H1 (cell line): ENCODE data around the gene STRN. TPM values are rescaled to one million over a fixed set of nuclear protein-coding genes. Genes with fewer than 3 reads are reported as not detected.

Experiments
- GABPA ChIP-seq: IDR thresholded peaks from 2 replicates; pipeline ENCODE4 v1.6.1; 2011; ENCODE audit warnings: mild to moderate bottlenecking, low read length, moderate library complexity, borderline replicate concordance; ENCODE audit not compliant: insufficient read depth
- GTF2F1 ChIP-seq: IDR thresholded peaks from 2 replicates; pipeline ENCODE4 v1.6.1; 2012; ENCODE audit warnings: low read depth, low read length, improper control_type of control experiment, borderline replicate concordance
- ZNF274 ChIP-seq: IDR thresholded peaks from 2 replicates; pipeline ENCODE4 v1.7.0; 2012; ENCODE audit warnings: low read length, borderline replicate concordance; ENCODE audit errors: extremely low read depth
- polyA plus RNA-seq, 7 experiments: library from polyadenylated mRNA; depleted of rRNA in 3 of 7; stranded (reverse) in 5 of 7; unstranded in 2 of 7; fragments of >200 nt in 5 of 7; fragments of 200-250 nt in 2 of 7; gene quantifications; 1 replicate in 5 of 7; 2 replicates in 1 of 7; 4 replicates in 1 of 7; pipeline versions ENCODE4 v1.2.1 to v1.2.3, GENCODE V29; 2011 to 2013; ENCODE audit warnings: missing spikeins in 2 of 7, mixed read lengths in 2 of 7
- total RNA-seq: library from RNA; stranded (reverse); fragmentation: NEBNext Ultra II Directional; extraction: Animal tissue kit (Norgen Biotek cat#: 25700); gene quantifications from 2 replicates; pipeline ENCODE4 v1.2.1, GENCODE V29; 2021
- TF ChIP-seq, protein P1 (sequence below): fragments of 300-600 bp; sonication (generic); IDR thresholded peaks from 2 replicates; pipeline ENCODE4 v1.7.1; 2012; ENCODE audit warnings: low read length, moderate library complexity, mild to moderate bottlenecking, inconsistent platforms; ENCODE audit not compliant: insufficient replicate concordance
- TF ChIP-seq, protein P2 (sequence below), 3 experiments: IDR thresholded peaks; 1 replicate in 2 of 3; 2 replicates in 1 of 3; pipeline versions ENCODE4 v1.5.1 to v1.6.1; 2011; ENCODE audit warnings: low read length in 3 of 3, mild to moderate bottlenecking in 3 of 3, inconsistent platforms in 2 of 3, low read depth in 1 of 3, moderate library complexity in 1 of 3; ENCODE audit not compliant: insufficient read depth in 1 of 3; ENCODE audit errors: control extremely low read depth in 1 of 3
- TF ChIP-seq, protein P3 (sequence below): IDR thresholded peaks from 2 replicates; pipeline ENCODE4 v1.6.1; 2012; ENCODE audit warnings: low read length, inconsistent platforms

Gene STRN
- total and polyA plus RNA-seq, 2 of the 8 experiments (the other 6 are each of a cell fraction or from before 2014, with no cell fraction given): 8.3 to 47.0 TPM

DNA sequence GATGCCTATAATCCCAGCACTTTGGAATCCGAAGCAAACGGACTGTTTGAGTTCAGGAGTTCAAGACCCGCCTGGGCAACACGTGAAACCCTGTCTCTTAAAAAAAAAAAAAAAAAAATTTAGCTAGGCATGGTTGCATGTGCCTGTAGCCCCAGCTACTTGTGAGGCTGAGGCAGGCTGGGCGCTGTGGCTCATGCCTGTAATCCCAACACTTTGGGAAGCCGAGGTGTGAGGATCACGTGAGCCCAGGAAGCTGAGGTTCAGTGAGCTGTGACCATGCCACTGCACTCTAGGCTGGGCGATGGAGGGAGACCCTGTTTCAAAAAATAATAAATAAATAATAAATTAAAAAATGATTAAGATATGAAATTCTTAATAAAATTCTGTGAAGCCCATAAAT, 9.0 kb upstream of the STRN start (continued):
- TF ChIP-seq, protein P1, sequence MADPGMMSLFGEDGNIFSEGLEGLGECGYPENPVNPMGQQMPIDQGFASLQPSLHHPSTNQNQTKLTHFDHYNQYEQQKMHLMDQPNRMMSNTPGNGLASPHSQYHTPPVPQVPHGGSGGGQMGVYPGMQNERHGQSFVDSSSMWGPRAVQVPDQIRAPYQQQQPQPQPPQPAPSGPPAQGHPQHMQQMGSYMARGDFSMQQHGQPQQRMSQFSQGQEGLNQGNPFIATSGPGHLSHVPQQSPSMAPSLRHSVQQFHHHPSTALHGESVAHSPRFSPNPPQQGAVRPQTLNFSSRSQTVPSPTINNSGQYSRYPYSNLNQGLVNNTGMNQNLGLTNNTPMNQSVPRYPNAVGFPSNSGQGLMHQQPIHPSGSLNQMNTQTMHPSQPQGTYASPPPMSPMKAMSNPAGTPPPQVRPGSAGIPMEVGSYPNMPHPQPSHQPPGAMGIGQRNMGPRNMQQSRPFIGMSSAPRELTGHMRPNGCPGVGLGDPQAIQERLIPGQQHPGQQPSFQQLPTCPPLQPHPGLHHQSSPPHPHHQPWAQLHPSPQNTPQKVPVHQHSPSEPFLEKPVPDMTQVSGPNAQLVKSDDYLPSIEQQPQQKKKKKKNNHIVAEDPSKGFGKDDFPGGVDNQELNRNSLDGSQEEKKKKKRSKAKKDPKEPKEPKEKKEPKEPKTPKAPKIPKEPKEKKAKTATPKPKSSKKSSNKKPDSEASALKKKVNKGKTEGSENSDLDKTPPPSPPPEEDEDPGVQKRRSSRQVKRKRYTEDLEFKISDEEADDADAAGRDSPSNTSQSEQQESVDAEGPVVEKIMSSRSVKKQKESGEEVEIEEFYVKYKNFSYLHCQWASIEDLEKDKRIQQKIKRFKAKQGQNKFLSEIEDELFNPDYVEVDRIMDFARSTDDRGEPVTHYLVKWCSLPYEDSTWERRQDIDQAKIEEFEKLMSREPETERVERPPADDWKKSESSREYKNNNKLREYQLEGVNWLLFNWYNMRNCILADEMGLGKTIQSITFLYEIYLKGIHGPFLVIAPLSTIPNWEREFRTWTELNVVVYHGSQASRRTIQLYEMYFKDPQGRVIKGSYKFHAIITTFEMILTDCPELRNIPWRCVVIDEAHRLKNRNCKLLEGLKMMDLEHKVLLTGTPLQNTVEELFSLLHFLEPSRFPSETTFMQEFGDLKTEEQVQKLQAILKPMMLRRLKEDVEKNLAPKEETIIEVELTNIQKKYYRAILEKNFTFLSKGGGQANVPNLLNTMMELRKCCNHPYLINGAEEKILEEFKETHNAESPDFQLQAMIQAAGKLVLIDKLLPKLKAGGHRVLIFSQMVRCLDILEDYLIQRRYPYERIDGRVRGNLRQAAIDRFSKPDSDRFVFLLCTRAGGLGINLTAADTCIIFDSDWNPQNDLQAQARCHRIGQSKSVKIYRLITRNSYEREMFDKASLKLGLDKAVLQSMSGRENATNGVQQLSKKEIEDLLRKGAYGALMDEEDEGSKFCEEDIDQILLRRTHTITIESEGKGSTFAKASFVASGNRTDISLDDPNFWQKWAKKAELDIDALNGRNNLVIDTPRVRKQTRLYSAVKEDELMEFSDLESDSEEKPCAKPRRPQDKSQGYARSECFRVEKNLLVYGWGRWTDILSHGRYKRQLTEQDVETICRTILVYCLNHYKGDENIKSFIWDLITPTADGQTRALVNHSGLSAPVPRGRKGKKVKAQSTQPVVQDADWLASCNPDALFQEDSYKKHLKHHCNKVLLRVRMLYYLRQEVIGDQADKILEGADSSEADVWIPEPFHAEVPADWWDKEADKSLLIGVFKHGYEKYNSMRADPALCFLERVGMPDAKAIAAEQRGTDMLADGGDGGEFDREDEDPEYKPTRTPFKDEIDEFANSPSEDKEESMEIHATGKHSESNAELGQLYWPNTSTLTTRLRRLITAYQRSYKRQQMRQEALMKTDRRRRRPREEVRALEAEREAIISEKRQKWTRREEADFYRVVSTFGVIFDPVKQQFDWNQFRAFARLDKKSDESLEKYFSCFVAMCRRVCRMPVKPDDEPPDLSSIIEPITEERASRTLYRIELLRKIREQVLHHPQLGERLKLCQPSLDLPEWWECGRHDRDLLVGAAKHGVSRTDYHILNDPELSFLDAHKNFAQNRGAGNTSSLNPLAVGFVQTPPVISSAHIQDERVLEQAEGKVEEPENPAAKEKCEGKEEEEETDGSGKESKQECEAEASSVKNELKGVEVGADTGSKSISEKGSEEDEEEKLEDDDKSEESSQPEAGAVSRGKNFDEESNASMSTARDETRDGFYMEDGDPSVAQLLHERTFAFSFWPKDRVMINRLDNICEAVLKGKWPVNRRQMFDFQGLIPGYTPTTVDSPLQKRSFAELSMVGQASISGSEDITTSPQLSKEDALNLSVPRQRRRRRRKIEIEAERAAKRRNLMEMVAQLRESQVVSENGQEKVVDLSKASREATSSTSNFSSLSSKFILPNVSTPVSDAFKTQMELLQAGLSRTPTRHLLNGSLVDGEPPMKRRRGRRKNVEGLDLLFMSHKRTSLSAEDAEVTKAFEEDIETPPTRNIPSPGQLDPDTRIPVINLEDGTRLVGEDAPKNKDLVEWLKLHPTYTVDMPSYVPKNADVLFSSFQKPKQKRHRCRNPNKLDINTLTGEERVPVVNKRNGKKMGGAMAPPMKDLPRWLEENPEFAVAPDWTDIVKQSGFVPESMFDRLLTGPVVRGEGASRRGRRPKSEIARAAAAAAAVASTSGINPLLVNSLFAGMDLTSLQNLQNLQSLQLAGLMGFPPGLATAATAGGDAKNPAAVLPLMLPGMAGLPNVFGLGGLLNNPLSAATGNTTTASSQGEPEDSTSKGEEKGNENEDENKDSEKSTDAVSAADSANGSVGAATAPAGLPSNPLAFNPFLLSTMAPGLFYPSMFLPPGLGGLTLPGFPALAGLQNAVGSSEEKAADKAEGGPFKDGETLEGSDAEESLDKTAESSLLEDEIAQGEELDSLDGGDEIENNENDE: no peak
- TF ChIP-seq GABPA: no peak
- no peak for TF ChIP-seq GTF2F1
- TF ChIP-seq, protein P2, sequence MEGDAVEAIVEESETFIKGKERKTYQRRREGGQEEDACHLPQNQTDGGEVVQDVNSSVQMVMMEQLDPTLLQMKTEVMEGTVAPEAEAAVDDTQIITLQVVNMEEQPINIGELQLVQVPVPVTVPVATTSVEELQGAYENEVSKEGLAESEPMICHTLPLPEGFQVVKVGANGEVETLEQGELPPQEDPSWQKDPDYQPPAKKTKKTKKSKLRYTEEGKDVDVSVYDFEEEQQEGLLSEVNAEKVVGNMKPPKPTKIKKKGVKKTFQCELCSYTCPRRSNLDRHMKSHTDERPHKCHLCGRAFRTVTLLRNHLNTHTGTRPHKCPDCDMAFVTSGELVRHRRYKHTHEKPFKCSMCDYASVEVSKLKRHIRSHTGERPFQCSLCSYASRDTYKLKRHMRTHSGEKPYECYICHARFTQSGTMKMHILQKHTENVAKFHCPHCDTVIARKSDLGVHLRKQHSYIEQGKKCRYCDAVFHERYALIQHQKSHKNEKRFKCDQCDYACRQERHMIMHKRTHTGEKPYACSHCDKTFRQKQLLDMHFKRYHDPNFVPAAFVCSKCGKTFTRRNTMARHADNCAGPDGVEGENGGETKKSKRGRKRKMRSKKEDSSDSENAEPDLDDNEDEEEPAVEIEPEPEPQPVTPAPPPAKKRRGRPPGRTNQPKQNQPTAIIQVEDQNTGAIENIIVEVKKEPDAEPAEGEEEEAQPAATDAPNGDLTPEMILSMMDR (IDR thresholded peaks at IDR 0.05; ENCODE audit: control extremely low read depth in 1 of 3, insufficient read depth in 1 of 3, low read depth in 1 of 3, low read length in 3 of 3): no peak
- TF ChIP-seq ZNF274: no peak
- TF ChIP-seq, protein P3, sequence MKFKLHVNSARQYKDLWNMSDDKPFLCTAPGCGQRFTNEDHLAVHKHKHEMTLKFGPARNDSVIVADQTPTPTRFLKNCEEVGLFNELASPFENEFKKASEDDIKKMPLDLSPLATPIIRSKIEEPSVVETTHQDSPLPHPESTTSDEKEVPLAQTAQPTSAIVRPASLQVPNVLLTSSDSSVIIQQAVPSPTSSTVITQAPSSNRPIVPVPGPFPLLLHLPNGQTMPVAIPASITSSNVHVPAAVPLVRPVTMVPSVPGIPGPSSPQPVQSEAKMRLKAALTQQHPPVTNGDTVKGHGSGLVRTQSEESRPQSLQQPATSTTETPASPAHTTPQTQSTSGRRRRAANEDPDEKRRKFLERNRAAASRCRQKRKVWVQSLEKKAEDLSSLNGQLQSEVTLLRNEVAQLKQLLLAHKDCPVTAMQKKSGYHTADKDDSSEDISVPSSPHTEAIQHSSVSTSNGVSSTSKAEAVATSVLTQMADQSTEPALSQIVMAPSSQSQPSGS: no peak
